Renal cortical epithelial cell (primary cell): ENCODE measurements around the gene HADHB. TPM values are rescaled to one million over a fixed set of nuclear protein-coding genes. Genes with fewer than 3 reads are reported as not detected.
A peak's percentile ranks its signal among the peaks of the same experiment; 100 is the strongest.
"Not testable (repeated sequence)": the region's sequence is repeated elsewhere in the genome, so short reads cannot be mapped to it uniquely, and the experiment has no call there.

Experiments used
- DNase-seq: peaks from one replicate; pipeline ENCODE4 v3.0.0-alpha.2; 2011; ENCODE audit warnings: low read depth
- total RNA-seq: library from RNA; depleted of rRNA; stranded (reverse); fragments of >200 nt; gene quantifications from 2 replicates; pipeline ENCODE4 v1.2.3, GENCODE V29; 2014

Gene HADHB
- total RNA-seq, 1 donor from 2014 or later: 195 TPM

- not testable (repeated sequence) for DNase-seq
Measured at GRCh38 chr2:26329083-26329482, 84.3 kb downstream of the HADHB start.

GRCh38 chr2:26330114-26330549 is 85.4 kb downstream of the HADHB start:
- peak; percentile 78 for DNase-seq

GRCh38 chr2:26330604-26331003 is 85.9 kb downstream of the HADHB start:
- DNase-seq: no peak

- not testable (repeated sequence) for DNase-seq
Measured at GRCh38 chr2:26331321-26331720, 86.6 kb downstream of the HADHB start.

- DNase-seq: peak; percentile 70
Measured at GRCh38 chr2:26333293-26333692, 88.6 kb downstream of the HADHB start.

GRCh38 chr2:26335231-26335630 is 90.5 kb downstream of the HADHB start:
- no peak for DNase-seq

GRCh38 chr2:26336719-26337118 is 92.0 kb downstream of the HADHB start:
- DNase-seq: no peak

GRCh38 chr2:26337298-26337697 is 92.6 kb downstream of the HADHB start:
- DNase-seq: no peak

Other genes starting within 250 kb of the HADHB start
- 150 and 380 TPM in 2 replicates for gene RAB10, start 210.9 kb upstream of the HADHB start, total RNA-seq
- gene GAREM2, start 71.9 kb upstream of the HADHB start, total RNA-seq: 0.69 and 3.0 TPM in 2 replicates
- gene HADHA, start 307 bp upstream of the HADHB start, total RNA-seq: 150 and 169 TPM in 2 replicates
- 21.4 and 46.7 TPM in 2 replicates for gene SELENOI, start 101.2 kb downstream of the HADHB start, total RNA-seq
- gene ADGRF3, start 101.8 kb downstream of the HADHB start, total RNA-seq: 0.10 TPM in 1 of 2 replicates, not detected in the other
- 0.25 TPM in 1 of 2 replicates, not detected in the other for gene DRC1, start 157.0 kb downstream of the HADHB start, total RNA-seq
- under 0.01 and 0.15 TPM in 2 replicates for gene OTOF, start 233.2 kb downstream of the HADHB start, total RNA-seq